SK-N-MC (cell line): ENCODE data around the gene UNG.

Source experiments
- EZH2 ChIP-seq: fragments of 200-600 bp; sonication (generic); IDR thresholded peaks from one replicate; pipeline ENCODE4 v1.6.1; 2017; ENCODE audit warnings: antibody characterized with exemption
- POLR2AphosphoS5 ChIP-seq: IDR thresholded peaks from 2 replicates; pipeline ENCODE4 v1.6.1; 2012; ENCODE audit warnings: mild to moderate bottlenecking, low read depth, low read length, borderline replicate concordance

- no peak for TF ChIP-seq EZH2
- no peak for TF ChIP-seq POLR2AphosphoS5
Measured at GRCh38 chr12:109084425-109084824, 13.0 kb upstream of the UNG start.
